Right ventricle myocardium inferior (tissue), 1 donor: ENCODE measurements around the gene KCNK3. TPM values are rescaled to one million over a fixed set of nuclear protein-coding genes. Genes with fewer than 3 reads are reported as not detected.
"Not testable (repeated sequence)": the region's sequence is repeated elsewhere in the genome, so short reads cannot be mapped to it uniquely, and the experiment has no call there.

Experiments
- ATAC-seq: fragments of 200-7000 bp; cut with Tn5 transposase; one replicate; pipeline ENCODE4 v1.9.1; 2020; ENCODE audit warnings: mild to moderate bottlenecking, moderate library complexity
- DNase-seq: peaks from one replicate; pipeline ENCODE4 v3.0.0; 2021; ENCODE audit errors: missing footprints
- intact Hi-C: fragments of 100-400 bp; cut with DNase I; formaldehyde crosslinking; loops from one replicate; pipeline ENCODE4 v1.11.0; 2022
- total RNA-seq: library from RNA; stranded (reverse); fragmentation: NEBNext Ultra II Directional; extraction: Animal tissue kit (Norgen Biotek cat#: 25700); gene quantifications from one replicate; pipeline ENCODE4 v1.2.1, GENCODE V29; 2021
- donor health status: DM: no; HTN: yes; CAD: no; lungs with severe emphysema.

The KCNK3 gene
- total RNA-seq, 1 donor from 2014 or later, result 4.5 TPM

- intact Hi-C loops, result no loop called here
- DNase-seq, result no peak
- ATAC-seq, result no peak
Measured at GRCh38 chr2:26658691-26659346, 33.7 kb upstream of the KCNK3 start.

- DNase-seq (no peak), ATAC-seq (no peak)
- intact Hi-C loops, result no loop called here
Measured at GRCh38 chr2:26660363-26660962, 32.1 kb upstream of the KCNK3 start.

GRCh38 chr2:26665296-26665695 lies 27.2 kb upstream of the KCNK3 start:
- DNase-seq, ATAC-seq, intact Hi-C loops: not testable (repeated sequence)

- DNase-seq (no peak), ATAC-seq (no peak)
- intact Hi-C loops, result no loop called here
Measured at GRCh38 chr2:26666671-26667070, 25.9 kb upstream of the KCNK3 start.

- DNase-seq (no peak), ATAC-seq (no peak)
- intact Hi-C loops, result no loop called here
Measured at GRCh38 chr2:26668041-26668440, 24.5 kb upstream of the KCNK3 start.

- ATAC-seq (no peak), DNase-seq (no peak)
- intact Hi-C loops, result no loop called here
Measured at GRCh38 chr2:26668856-26669750, 23.4 kb upstream of the KCNK3 start.

- no peak for DNase-seq
Measured at GRCh38 chr2:26670171-26670570, 22.4 kb upstream of the KCNK3 start.

GRCh38 chr2:26670931-26671460 lies 21.5 kb upstream of the KCNK3 start:
- intact Hi-C loops, result no loop called here
- ATAC-seq (no peak), DNase-seq (no peak)

More at GRCh38 chr2:26670171-26670570, 22.4 kb upstream of the KCNK3 start:
- intact Hi-C loops, result no loop called here
- no peak for ATAC-seq

- ATAC-seq (no peak), DNase-seq (no peak)
- intact Hi-C loops, result no loop called here
Measured at GRCh38 chr2:26671691-26672090, 20.8 kb upstream of the KCNK3 start.

GRCh38 chr2:26672112-26672817 lies 20.3 kb upstream of the KCNK3 start:
- DNase-seq, result no peak
- intact Hi-C loops, result no loop called here
- ATAC-seq, result no peak

GRCh38 chr2:26672818-26673393 lies 19.6 kb upstream of the KCNK3 start:
- DNase-seq, result no peak
- no peak for ATAC-seq
- intact Hi-C loops, result no loop called here

- ATAC-seq (no peak), DNase-seq (no peak)
- intact Hi-C loops, result no loop called here
Measured at GRCh38 chr2:26674002-26674751, 18.3 kb upstream of the KCNK3 start.

GRCh38 chr2:26674771-26675170 lies 17.8 kb upstream of the KCNK3 start:
- no peak for ATAC-seq
- intact Hi-C loops, result no loop called here
- no peak for DNase-seq

GRCh38 chr2:26675651-26676255 lies 16.8 kb upstream of the KCNK3 start:
- intact Hi-C loops, result no loop called here
- DNase-seq (no peak), ATAC-seq (peak; percentile 39)

GRCh38 chr2:26678035-26678434 lies 14.5 kb upstream of the KCNK3 start:
- no peak for DNase-seq
- ATAC-seq, result no peak
- intact Hi-C loops, result no loop called here

GRCh38 chr2:26679867-26680266 lies 12.7 kb upstream of the KCNK3 start:
- no peak for DNase-seq
- intact Hi-C loops, result no loop called here
- no peak for ATAC-seq

- no peak for DNase-seq
- ATAC-seq, result no peak
- intact Hi-C loops, result no loop called here
Measured at GRCh38 chr2:26681656-26682055, 10.9 kb upstream of the KCNK3 start.

- DNase-seq, result no peak
- intact Hi-C loops, result no loop called here
- ATAC-seq, result no peak
Measured at GRCh38 chr2:26682155-26682554, 10.4 kb upstream of the KCNK3 start.
